Endothelial cell (in vitro differentiated cells): ENCODE measurements around the gene LDB3. TPM values are rescaled to one million over a fixed set of nuclear protein-coding genes. Genes with fewer than 3 reads are reported as not detected.

ENCODE experiments used
- DNase-seq: peaks from one replicate; pipeline ENCODE4 v3.0.0; 2021; ENCODE audit warnings: low spot score
- H3K27ac Mint-ChIP-seq: one replicate; pipeline ENCODE4 v1.8.0; 2021; ENCODE audit warnings: mixed read lengths, inconsistent platforms; ENCODE audit not compliant: unreplicated experiment
- H3K27me3 Mint-ChIP-seq: one replicate; pipeline ENCODE4 v1.8.0; 2021; ENCODE audit warnings: mild to moderate bottlenecking, moderate library complexity, mixed read lengths, inconsistent platforms; ENCODE audit not compliant: unreplicated experiment
- H3K36me3 Mint-ChIP-seq: one replicate; pipeline ENCODE4 v1.8.0; 2021; ENCODE audit warnings: mild to moderate bottlenecking, low read depth, mixed read lengths, inconsistent platforms; ENCODE audit not compliant: unreplicated experiment
- H3K4me1 Mint-ChIP-seq: one replicate; pipeline ENCODE4 v1.8.0; 2021; ENCODE audit warnings: mild to moderate bottlenecking, mixed read lengths, inconsistent platforms; ENCODE audit not compliant: unreplicated experiment
- H3K4me3 Mint-ChIP-seq: one replicate; pipeline ENCODE4 v1.8.0; 2021; ENCODE audit warnings: mild to moderate bottlenecking, mixed read lengths, inconsistent platforms; ENCODE audit not compliant: unreplicated experiment
- H3K9me3 Mint-ChIP-seq: one replicate; pipeline ENCODE4 v1.8.0; 2021; ENCODE audit warnings: mixed read lengths, inconsistent platforms; ENCODE audit not compliant: unreplicated experiment
- total RNA-seq: library from RNA; stranded (reverse); fragmentation: NEBNext Ultra II Directional; extraction: Animal tissue kit (Norgen Biotek cat#: 25700); gene quantifications from one replicate; pipeline ENCODE4 v1.2.1, GENCODE V29; 2021; ENCODE audit not compliant: unreplicated experiment
- TF ChIP-seq, protein P1 (sequence below): fragments of 200-600 bp; sonication (generic); IDR thresholded peaks from one replicate; pipeline ENCODE4 v1.5.0; 2021; ENCODE audit warnings: antibody characterized with exemption; ENCODE audit not compliant: unreplicated experiment

LDB3 gene
- total RNA-seq, 1 donor from 2014 or later = 0.36 TPM

DNA sequence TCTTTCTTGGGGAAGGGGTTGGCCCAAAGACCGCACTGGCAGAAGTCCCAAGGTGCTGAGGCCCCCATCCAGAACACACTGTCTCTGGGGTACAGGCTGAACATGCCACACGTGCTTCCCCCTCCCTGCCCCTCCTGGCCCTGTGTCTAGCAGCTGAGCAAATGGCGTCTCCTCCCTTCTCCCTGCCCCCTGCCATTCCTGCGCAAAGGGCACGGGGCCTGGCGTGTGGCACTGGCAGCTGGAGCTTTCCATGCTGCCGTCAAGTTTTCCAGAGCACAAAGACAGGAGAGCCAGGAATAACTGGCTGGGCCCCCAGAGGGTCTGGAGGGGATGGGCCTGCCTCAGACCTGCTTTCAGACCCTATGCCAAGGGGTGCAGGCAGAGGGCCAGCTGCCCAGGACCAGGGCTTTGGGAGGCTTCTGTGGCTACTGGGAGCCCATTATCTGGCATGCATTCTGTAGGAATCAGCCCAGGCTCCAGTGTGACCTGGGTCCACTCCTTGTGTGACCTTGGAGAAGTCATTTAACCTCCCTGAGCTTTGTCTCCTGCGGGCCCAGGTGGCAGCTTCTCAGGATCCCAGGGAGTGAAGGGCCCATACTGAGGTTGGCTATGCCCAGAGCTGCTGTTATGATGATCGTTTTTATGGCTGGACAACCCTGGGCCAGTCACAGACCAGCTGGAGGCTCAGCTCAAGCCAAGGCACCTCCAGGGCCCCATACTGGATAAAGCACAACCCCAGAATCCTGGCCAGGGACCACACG lies 710 bp upstream of the LDB3 start:
- Mint-ChIP-seq H3K27me3 (peaks cover 18% of the 10 kb centered on the region), H3K36me3 (no peaks in the 10 kb centered on the region), H3K4me3 (no peak overlapping the region), H3K27ac (no peak overlapping the region), H3K4me1 (peaks cover 17% of the 10 kb centered on the region), H3K9me3 (no peaks in the 10 kb centered on the region)
- TF ChIP-seq, protein P1, sequence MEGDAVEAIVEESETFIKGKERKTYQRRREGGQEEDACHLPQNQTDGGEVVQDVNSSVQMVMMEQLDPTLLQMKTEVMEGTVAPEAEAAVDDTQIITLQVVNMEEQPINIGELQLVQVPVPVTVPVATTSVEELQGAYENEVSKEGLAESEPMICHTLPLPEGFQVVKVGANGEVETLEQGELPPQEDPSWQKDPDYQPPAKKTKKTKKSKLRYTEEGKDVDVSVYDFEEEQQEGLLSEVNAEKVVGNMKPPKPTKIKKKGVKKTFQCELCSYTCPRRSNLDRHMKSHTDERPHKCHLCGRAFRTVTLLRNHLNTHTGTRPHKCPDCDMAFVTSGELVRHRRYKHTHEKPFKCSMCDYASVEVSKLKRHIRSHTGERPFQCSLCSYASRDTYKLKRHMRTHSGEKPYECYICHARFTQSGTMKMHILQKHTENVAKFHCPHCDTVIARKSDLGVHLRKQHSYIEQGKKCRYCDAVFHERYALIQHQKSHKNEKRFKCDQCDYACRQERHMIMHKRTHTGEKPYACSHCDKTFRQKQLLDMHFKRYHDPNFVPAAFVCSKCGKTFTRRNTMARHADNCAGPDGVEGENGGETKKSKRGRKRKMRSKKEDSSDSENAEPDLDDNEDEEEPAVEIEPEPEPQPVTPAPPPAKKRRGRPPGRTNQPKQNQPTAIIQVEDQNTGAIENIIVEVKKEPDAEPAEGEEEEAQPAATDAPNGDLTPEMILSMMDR = no peak
- DNase-seq = no peak

DNA sequence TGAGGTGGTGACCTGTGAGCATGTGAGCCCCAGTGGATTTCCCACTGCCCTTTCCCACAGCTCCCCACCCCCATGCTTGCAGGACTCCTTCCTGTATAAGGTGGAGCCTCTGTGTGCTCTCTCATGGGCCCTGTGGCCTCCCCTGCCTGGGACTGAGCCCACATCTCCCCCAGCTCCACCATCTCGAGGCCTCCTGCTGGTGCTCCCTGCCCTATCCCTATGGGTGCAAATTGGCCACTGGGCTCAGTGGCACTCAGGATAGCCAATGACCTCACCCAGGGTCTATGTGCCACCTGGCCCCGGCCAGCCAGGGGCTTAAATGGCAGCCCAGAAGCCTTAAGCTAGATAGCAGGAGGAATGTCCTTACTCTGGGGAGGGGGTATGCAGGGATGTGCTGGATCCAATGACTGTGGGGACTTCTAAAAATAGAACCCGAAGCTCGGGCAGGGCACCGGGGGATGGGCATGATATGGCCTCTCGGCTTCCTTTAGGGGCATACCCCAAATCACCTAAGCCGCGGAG lies 2.0 kb downstream of the LDB3 start:
- Mint-ChIP-seq H3K4me3 (no peak overlapping the region), H3K36me3 (no peaks in the 10 kb centered on the region), H3K27ac (no peak overlapping the region), H3K27me3 (peaks cover 10% of the 10 kb centered on the region), H3K4me1 (peaks cover 12% of the 10 kb centered on the region), H3K9me3 (no peaks in the 10 kb centered on the region)
- no peak for DNase-seq
- TF ChIP-seq, protein P1 = no peak

DNA sequence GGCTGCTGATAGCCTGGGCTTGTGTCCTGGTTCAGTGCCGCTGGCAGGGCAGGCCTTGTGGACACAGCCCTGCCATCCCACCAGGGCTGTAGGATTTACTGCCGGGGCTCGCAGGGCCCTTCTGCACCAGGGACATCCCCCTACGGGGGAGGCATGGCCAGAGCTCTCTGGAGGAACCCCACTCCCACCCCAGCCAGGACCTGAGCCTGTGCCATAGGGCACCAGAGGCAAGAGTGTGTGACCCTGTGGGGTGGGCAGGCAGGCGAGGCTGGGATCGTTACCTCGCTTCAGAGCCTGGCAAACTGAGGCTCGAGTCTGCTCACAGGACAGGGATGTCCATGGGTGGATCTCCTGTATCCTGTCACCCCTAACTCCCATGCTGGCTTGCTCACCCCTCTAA lies 2.6 kb downstream of the LDB3 start:
- Mint-ChIP-seq H3K4me3 (no peak overlapping the region), H3K27me3 (peaks cover 13% of the 10 kb centered on the region), H3K36me3 (no peaks in the 10 kb centered on the region), H3K4me1 (peaks cover 10% of the 10 kb centered on the region), H3K9me3 (no peaks in the 10 kb centered on the region), H3K27ac (no peak overlapping the region)
- no peak for DNase-seq
- TF ChIP-seq, protein P1 = no peak

DNA sequence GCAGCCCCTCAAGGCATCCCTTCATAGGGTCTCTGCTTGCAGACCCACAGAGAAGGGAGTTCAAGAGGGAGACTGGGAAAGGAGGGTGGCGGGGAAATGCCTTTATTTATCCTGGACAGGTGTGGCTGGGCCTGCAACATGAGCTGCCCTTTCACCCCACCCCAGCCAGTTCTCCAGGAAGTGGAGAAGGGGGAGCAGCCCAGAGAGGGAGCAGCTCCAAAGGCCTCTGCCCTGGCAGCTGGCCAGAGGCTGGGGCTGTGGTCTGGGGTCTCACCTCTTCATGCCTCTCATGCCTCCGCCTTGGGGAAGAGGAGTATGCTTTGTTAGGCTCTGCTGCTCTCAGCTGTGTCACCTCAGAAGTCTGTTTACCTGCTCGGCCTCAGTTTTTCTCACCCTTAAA lies 3.1 kb downstream of the LDB3 start:
- no peak for DNase-seq
- H3K36me3 Mint-ChIP-seq = no peaks in the 10 kb centered on the region
- no peak overlapping the region for H3K27ac Mint-ChIP-seq
- H3K27me3 Mint-ChIP-seq = peaks cover 13% of the 10 kb centered on the region
- no peak overlapping the region for H3K4me3 Mint-ChIP-seq
- no peaks in the 10 kb centered on the region for H3K9me3 Mint-ChIP-seq
- H3K4me1 Mint-ChIP-seq = peaks cover 7% of the 10 kb centered on the region
- TF ChIP-seq, protein P1 = no peak

DNA sequence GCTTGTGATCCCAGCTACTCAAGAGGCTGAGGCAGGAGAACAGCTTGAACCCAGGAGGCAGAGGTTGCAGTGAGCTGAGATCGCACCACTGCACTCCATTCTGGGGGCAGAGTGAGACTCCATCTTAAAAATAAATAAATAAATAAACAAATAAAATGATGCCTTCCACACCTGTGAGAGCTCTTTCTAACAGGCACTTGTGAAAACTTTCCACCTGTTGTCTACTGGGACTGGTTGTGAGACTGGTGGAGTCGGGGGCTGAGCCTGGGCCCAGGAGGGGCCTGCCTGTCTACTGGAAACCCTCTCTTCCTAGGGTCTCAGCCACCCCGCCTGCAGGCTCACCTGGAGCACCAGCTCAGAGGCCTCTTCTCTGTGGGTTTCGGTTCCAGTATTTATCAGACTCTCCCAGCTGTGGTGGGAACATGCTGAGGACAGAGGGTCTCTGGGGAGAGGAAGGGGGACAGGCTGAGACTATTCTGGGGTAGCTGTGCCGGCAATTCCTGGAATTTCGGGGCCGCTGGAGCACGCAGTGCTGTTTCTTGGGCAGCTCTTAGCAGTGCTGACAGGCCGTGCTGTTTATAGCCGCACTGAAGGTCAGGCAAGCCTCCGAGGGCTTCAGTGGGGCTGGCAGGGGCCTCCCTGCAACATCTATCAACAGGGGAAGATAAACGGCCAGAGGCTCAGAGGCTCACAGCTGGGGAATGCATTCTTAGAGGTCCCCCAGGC lies 3.8 kb downstream of the LDB3 start:
- Mint-ChIP-seq H3K9me3 (no peaks in the 10 kb centered on the region), H3K36me3 (no peaks in the 10 kb centered on the region), H3K4me1 (peaks cover 7% of the 10 kb centered on the region), H3K4me3 (no peak overlapping the region), H3K27ac (no peak overlapping the region), H3K27me3 (peaks cover 9% of the 10 kb centered on the region)
- TF ChIP-seq, protein P1 = no peak
- no peak for DNase-seq
